ENCODE measurements around the gene WDR86.

Gene WDR86

GRCh38 chr7:151378011-151378410, 31.8 kb downstream of the WDR86 start:
- no peak for DNase-seq

- no peak for DNase-seq
Measured at GRCh38 chr7:151377406-151377805, 32.4 kb downstream of the WDR86 start.

- DNase-seq = no peak
Measured at GRCh38 chr7:151376218-151376902, 33.5 kb downstream of the WDR86 start.

GRCh38 chr7:151375530-151376217, 34.2 kb downstream of the WDR86 start:
- no peak for DNase-seq

GRCh38 chr7:151374726-151375125, 35.1 kb downstream of the WDR86 start:
- DNase-seq = no peak

- DNase-seq = no peak
Measured at GRCh38 chr7:151374139-151374538, 35.7 kb downstream of the WDR86 start.

GRCh38 chr7:151373599-151373998, 36.2 kb downstream of the WDR86 start:
- no peak for DNase-seq

GRCh38 chr7:151372612-151373265, 37.1 kb downstream of the WDR86 start:
- DNase-seq = no peak

- no peak for DNase-seq
Measured at GRCh38 chr7:151371266-151371665, 38.6 kb downstream of the WDR86 start.

- DNase-seq = peak; percentile 47 to 73
Measured at GRCh38 chr7:151368136-151368571, 41.7 kb downstream of the WDR86 start.

GRCh38 chr7:151367284-151367683, 42.6 kb downstream of the WDR86 start:
- DNase-seq = no peak

GRCh38 chr7:151366880-151367222, 43.0 kb downstream of the WDR86 start:
- no peak for DNase-seq

GRCh38 chr7:151366166-151366879, 43.5 kb downstream of the WDR86 start:
- no peak for DNase-seq

- no peak for DNase-seq
Measured at GRCh38 chr7:151363182-151363581, 46.7 kb downstream of the WDR86 start.

GRCh38 chr7:151361193-151361959, 48.5 kb downstream of the WDR86 start:
- no peak for DNase-seq

- no peak for DNase-seq
Measured at GRCh38 chr7:151352512-151352911, 57.3 kb downstream of the WDR86 start.

GRCh38 chr7:151351967-151352366, 57.9 kb downstream of the WDR86 start:
- DNase-seq = no peak

GRCh38 chr7:151351027-151351426, 58.8 kb downstream of the WDR86 start:
- no peak for DNase-seq

GRCh38 chr7:151349507-151349853, 60.4 kb downstream of the WDR86 start:
- DNase-seq = no peak

- DNase-seq = no peak
Measured at GRCh38 chr7:151348970-151349369, 60.9 kb downstream of the WDR86 start.

- DNase-seq = no peak
Measured at GRCh38 chr7:151347200-151347599, 62.6 kb downstream of the WDR86 start.

- no peak for DNase-seq
Measured at GRCh38 chr7:151346470-151346769, 63.4 kb downstream of the WDR86 start.

Data from NCI-H446 (cell line).